Measurements from ENCODE around the gene BAHCC1.
A peak's percentile ranks its signal among the peaks of the same experiment; 100 is the strongest.

The BAHCC1 gene

DNA sequence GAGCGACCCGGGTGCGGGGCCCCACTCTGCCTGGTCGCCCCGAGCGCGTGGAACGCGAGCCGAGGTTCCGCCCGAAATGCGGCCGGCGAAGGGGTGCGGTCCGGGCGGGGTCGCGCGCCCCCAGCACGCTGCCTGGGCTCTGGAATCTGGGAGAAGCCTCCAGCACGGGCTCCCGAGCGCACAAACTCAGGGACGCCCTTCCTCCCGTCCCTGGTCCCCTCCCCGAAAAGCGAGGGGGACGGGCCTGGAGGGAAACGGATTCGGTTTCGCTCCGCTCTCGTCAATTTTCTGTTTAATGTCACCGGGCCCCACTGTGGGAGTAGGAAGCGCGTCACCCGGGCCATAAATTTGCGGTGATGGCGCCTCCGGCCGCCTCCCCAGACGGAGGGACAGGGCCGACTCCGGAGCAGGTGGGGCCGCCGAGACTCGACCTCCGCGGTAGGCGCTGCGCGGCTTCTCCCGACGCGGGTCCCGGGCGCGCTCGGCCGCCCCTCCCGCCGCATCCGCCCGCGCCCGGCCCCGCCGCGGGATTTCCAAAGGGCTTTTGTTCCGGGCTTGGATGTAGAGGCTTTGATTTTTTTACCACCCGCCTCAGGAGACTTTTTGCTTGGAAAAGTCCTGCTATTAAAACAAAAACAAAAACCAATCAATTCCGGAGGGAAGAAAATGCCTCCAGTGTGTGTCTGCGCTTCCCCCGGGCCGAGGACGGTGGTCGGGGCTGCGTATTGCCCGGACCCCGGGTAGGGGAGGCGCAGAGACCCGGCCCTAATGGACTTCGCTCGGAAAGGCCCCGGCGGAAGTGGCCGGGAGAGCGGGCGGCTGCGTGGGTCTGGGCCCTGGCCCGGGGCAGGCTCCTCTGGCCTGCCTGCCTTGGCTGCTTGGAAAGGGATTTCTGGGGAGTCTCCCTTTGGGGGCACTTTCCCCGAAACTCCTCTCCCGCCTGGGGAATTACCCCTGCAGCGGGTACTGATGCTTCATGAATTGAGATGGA is 7.9 kb upstream of the BAHCC1 start:
- DNase-seq, result peak; percentile 13

DNA sequence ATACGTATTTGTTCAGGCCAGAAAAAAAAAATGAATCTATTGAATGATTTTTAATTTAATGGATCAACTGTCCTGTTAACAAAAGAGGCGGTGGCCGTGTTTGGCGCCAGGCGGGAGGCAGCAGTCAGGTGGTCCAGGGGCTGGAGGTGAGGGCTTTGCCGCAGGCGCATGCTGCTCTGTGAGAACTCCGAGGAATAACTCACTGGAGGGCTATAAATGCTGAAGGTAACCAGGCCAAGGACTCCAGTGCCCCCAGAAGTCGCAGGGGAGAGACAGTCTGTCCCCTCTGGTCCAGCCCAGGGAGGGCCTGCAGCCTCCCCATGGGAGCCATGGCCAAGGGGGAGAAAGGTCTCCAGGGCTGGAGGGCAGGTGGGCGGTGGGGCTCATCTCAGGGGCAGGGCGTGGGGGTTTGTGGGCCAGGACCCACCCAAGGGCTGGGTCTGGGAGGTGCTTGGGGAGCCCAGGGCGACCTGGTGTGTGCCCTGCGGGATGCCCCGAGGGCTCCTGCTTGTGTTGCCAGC is 7.1 kb upstream of the BAHCC1 start:
- DNase-seq, result no peak

DNA sequence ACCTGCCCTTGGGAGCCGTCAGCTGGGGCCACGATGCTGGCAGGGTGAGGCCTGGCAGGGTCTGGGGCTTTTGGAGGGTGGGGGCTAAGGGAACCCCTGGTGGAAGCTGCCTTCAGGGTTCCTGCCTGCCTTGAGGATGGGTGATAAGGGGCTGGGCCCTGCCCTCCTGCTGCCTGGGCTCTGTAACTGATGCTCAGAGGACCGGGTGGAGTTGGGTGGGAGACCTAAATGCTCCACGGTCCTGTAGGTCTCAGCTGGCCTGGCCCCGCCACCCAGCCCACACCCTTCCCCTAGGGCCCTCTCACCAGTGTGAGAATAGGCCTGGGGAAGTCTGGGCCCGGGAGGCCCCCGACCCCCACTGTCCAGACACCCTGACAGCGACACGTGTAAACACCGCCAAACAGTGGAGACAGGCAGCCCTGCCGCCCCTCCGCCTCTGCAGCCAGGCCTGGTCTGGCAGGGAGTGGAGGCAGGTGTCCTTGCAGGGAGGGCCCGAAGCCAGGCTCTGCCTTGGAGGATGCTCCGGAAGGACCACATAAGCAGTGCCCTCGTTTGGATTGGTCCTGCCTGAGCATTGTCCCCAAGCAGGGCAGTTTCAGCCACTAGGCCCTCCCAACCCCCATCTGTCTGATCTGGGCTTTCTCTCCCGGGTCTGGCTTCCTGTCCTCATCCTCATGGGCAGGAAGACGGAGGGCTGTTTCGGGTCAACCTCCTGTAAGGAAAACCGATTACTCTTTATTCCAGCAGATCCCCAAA is 6.5 kb upstream of the BAHCC1 start:
- DNase-seq, result no peak

DNA sequence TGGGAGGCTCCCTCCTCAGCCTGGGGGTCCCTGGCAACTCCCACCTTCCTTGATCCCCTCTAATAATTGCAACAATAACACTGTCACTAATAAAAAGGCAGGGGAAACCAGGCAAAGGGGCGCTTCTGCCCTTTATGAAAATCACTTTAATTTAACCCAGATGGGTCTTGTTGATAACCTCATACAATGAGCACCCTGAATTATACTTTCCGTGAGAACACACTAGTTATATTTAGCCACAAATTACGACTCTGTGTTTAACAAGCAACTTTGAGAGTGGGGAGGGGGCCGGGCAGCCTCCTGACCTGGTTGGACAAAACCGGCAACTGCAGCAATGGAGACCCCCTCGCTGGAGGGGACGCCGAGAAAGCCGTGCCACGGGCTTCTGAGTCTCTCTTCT is 5.7 kb upstream of the BAHCC1 start:
- DNase-seq, result no peak

DNA sequence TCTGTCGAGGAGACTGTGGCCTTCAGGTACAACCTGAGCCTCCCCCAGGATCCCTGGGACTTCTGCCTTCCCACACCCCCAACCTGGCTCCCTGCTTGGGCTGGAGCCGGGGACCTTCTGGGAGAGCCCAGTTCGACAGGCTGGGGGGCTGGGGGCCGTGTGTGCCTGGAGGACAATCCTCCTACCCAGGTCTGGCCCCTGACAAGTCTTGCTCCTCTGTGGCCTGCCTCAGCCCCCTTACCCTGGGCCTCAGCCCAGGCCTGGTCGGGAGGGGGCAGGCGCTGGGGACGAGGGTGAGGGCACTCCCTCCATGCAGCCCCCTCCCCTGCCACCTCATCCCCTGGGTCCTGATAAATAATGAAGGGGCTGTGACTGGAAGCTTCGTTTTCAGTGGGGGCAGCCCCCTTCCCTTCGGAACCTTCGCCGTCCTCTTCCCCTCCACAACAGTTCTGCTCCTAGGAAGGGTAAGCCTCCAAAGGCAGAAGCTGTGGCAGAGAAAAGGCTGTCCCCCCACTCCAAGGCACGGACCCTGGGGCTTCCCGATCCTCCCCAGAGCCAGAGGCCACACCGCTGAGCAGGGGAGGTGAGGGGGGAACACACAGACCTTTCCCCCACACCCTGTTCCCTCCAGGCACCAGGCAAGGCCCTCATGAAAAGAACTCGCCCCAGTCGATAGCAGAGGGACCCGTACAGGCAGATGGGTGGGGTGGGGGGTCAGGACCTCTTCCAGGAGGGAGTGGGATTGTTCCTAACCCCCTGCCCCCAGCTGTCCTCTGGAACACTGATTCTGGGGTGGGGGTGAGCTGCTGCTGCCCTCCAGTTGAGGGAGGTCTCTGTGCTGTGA is 5.0 kb upstream of the BAHCC1 start:
- no peak for DNase-seq

DNA sequence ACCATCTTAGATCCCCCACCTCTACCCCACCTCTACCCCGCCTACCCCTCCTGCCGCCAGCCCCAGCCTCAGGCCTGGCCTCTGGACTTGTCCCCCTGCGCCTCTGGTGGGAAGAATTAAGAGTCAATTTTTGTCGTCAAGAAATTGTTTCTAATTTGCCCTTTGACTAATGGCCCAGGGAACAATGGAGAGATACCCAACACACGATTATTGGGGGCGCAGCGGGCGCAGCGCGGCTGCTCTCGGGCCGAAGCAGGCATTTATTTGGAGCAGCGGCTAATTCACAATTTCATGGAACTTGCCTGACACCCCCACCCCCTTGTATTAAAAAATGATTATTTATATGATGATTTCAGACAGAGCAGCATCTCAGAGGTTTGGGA is 4.4 kb upstream of the BAHCC1 start:
- no peak for DNase-seq

DNA sequence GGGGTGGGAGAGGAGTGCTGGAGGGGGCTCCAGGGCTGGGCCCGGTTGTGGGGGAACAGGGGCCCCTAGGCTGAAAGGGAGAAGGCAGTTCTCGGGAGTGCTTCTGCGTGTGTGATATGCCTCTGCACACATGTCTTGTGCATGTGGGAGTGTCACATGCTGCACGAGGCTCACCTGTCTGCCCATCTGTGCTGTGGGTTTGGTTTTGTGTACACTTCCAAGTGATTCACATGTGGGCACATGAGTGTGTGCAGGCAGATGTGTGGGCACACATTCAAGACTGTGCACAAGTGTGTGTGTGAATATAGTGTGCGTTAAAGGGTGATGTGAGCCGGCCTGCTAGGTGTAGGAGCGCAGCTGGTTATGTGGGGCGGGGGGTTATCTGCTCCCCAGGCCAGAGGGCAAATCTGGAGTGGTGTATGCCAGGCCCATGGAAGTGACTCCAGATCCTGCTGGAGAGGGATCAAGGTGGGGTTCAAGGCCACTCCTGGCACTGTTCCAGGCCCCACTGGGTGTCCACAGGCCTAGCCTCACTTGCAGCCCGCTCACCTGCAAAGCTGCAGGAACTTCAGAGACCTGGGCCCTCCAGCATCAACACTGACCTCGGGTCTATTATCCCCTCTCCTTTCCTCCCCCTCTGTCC is 3.8 kb upstream of the BAHCC1 start:
- DNase-seq, result no peak

DNA sequence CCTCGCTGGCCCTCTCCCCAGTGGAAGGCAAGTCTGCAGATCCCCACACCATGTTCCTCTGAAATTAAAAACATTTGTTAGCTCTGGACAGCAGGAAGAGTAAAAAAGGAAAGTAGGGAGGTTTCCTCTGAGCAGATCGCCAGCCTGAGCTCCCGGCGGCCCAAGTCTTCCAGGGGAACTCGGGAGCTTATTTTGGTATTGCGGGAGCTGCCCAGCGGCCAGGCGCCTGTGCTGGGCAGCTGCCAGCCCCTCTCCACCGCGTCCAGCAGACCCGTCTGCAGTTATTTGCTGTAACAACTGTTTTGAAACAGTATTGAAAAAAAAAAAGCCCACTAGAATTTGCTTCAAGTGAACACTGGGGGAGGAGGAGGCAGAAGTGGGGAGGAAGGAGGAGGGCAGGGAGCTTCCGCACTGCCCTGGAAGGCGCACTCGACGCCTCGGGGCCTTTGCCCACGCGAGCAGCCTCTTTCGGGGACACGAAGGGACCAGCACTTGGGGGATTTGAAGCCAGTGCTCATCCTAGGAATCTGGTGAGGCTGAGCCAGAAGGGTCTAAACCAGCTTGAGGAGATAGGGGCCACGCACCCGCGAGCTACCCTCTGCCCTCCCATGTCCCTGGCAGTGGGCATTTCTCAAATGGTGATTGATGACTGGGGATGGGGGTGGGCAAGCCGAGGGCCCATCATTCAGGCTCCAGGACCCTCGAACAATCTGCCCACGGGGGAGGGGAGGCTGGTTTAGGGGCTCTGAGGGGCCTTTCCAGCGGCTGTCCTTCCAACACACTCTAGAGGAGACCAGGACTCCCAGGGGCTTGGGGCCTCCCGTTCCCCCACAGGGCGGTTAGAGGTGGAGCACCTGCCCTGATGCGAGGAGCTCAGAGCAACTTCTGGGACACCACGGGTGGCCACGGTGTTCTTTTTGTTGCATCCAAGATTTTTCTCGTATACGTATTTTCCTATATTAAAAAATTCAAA is 3.0 kb upstream of the BAHCC1 start:
- peak; percentile 10 for DNase-seq

DNA sequence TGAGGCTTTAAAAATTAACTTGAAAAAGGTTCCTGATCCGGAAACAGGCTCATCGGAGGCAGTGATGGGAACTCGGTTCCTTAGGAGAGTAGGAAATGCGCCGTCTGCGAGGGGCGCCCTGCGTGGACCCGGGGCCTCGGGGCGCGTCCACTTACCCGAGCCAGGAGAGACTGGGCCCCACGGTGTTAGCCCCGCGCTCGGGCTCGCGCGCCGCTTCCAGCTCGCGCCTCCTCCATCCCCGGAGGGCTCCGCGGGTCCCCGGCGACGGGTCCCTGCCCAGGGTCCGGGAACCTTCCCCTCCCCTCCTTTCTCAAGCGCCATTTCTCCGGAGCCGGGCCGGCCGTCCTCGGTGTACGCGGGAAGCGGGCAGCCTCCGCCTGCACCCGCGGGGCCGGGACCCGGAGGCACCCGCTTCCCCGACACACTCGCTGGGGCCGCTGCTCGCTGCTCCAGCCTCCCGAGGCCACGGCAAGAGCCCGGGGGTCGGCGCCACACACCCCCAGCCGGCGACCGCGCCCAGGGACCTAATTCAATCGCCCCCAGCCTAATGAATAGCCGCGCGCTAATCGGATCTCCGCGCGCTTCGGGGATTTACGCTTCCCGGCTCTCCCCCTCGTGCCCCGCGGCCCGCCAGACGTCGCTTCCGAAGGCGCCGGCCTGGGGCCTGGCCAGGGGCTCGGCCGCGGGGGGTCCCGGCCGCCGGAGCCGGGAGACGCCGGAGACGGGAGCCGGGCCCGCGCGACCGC is 2.2 kb upstream of the BAHCC1 start:
- peak; percentile 9 for DNase-seq

DNA sequence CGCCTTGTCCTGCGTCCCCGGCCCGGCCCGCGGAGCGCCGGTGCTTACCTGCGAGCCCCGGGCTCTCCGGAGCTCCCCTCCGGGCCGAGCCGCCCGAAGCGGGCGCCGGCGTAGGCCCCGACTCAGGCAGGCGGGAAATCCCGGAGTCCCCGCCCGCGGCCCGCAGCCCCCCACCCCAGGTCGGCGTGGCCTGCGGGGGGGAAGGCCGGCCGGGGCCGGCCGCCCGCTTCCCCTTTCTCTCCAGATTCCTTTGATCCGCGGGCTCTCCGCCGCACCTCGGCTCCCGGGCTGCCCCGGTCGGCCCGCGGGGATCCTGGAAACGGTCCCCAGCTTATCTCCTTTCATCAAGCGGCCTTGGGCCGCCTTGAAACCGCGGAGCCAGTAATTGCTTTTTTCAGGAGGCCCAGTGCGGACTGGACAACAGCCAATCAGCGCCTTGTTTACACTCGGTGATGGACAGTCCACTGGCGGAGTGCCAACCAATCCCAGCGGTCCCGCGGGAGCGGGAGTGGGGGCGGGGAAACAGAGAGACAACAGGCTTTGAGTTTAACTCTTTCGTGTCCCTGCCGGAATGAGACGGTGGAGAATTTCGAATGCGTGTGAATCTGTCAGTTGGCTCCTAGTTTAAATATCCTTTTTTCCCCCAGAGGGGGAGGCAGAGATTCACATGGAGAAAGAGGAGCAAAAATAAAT is 1.4 kb upstream of the BAHCC1 start:
- peak; percentile 98 for DNase-seq

DNA sequence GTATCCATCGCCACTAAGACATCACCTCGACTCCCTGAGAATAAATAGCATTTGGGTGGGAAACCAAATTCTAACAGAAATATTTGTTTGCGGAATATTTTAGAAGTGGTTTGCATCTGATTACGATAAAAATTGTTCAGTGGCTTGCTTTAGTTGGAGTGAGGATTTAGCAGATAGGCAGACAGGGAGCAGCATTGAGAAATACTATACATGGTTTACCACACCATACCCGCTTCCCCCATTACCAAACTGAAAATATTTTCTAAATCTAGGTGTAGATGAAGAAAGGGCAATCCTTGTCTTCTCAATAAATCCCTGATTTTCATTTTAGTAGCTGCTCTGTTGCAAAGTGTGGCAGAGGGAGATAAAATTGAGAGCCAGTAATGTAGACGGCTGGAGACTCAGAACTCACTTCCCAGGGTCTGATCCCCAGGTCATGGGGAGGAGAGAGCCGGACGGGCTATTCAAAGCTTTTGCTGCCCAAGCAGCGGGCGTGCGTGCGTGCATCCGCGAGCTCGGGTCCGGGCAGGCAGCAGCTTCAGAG is 808 bp upstream of the BAHCC1 start:
- no peak for DNase-seq

DNA sequence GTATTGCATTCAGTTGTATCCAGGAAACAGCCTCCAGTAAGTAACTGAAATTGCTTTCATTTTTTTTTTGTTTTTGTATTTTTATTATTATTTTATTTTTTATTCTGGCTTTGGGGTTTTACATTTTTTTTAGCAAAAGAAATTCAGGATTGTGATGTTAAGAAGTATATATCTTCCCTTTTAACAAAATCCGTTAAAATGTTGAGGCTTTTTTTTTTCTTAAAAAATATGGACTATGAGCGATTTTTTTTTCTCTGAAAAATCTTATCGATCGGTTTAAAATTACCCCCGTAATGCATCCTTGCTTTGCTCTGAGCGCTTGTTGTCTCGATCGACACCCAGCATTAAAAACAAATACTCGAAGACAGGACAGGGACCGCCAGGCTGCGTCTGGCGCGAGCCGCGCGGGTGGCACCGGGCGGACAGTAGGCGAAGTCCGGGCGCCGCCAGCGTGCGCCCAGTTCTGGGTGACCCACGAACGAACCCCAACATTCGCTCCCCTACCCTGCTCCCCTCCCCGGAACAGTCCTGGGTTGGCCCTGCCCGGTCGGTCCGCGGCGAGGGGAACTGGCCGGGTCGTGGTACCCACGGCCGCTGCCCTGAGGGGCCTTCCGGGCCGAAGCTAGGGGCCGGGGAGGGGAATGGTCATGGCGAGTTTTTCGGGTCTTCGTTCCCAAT is 482 bp downstream of the BAHCC1 start:
- peak; percentile 68 for DNase-seq

DNA sequence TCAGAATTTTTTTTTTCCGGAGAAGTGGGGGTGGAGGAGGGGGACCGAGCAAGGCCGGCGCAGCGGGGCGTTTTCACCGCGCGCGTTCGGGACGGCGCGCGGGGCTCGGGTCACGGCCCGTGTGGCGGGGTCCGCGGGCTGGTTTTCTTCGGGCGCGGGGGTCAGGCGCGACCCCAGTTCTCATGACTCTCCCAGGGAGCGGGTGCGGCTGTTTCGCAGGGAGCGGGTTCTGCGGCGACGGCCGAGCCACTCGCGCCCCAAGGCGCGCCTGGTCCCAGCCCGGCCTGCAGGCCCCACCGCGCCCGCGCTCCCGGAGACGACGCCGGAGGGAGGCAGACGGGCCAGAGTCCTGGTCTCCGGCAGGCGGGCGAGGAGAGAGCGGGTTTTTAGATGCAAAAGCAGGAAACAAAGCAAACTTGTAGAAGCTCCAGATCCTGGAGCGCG is 1.0 kb downstream of the BAHCC1 start:
- DNase-seq, result no peak

DNA sequence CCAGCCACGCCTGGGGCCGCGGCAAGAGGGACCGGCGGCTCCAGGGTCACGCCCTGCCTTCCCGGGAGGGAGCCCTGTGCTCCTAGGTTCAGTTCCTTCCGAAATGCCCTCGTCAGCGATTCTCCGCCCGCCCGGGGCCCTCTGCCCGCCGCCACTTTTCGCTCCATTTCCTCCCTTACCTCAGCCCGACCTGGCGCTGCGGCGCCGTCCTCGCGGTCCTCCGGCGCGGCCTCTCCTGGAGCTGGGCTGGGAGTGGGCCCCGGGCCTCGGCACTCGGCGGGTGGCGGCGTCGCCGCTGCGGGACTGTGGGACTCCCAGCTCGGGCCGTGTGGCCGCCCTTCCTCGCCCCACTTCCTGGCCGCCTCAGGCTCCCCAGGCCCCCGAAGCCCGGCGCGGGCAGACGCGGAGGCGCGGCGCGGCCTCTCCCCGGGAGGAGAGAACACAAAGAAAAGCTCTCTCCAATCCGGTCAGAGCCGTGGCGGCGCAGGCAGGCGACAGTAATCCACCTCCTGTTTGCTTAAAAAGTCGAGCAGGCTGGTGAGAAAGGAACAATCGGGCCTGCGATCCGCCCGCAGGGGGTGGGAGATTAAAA is 1.6 kb downstream of the BAHCC1 start:
- DNase-seq, result peak; percentile 26

DNA sequence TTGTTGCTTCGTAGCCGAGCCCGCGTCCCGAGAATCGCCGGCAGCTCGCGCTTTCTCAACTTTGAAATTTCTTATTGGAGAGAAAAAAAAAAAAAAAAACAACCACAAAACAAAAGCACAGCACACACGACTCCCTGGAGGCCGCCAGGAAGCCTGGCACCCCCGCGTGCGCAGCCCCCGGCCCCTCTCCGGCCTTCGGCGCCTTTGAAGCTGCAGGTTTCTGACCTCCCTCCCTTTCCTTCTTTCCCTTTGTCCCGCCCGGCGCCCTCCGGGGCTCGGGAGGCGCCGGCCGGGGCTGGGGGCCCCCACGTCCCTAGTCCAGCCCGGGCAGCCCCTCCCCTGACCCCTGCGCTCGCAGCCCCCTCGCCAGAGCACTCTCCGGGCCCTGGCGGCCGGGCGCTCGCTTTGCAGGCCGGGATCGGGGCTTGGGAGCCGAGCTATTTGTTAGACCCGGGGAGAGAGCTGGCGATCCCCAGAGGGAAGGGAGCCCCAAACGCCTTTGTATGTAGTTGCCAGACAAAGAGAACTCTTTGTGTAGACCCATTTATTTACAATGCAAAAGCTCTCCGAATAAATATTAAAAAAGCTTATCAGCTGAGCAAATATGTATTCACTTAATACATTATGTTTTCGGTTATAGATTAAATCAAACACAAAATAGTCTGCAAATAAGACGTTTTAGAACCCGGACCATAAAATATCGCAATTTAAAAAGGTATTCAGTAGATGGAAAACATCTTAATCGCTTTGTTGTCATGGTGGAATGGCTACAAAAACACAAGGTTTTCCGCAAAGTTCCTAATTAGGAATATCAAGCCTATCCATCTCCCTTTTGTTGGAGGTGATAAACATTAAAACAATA is 2.3 kb downstream of the BAHCC1 start:
- DNase-seq, result peak; percentile 38

DNA sequence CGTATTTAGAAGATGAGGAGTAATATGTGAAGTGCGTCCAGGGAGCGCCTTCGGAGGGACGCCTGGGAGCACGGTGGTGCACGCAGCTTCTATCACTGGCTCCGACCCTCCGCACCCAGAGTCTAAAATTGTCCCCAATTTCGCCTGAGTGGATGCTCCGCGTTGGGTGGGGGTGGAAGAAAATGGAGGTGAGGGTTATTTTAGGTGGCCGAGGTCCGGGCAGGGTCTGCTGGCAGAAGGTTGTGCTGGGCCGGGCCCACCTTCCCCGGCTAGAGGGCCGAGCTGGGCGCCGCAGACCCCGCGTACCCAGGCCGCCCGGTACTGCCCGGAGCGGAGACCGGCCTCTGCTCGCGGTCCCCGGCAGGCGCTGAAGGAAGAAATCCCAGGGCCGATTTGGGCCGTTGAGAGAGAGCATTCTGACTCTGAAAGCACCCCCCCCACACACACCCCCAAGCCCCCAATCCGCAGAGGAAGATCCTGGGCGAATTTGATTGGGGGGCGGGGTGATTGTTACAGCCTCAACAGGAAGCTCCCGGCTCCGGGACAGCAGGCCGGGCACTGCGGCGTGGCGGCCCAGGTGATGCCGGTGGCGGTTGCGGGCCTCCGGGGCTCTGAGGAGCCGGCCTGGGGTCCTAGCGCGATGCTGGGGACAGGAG is 3.0 kb downstream of the BAHCC1 start:
- DNase-seq, result no peak

Measured in NCI-H1105 treated with DMSO at 0.1 percent for 48 hours (cell line).